GM12873 (cell line): Measurements from ENCODE around the gene DPYSL5.

Experiments used
- CTCF ChIP-seq: IDR thresholded peaks from 2 replicates; pipeline ENCODE4 v1.5.1; 2012; ENCODE audit warnings: low read depth, mild to moderate bottlenecking, moderate library complexity, low read length, control low read depth; ENCODE audit not compliant: insufficient read depth; ENCODE audit errors: missing control alignments

The DPYSL5 gene

GRCh38 chr2:26922405-26923188, 74.7 kb downstream of the DPYSL5 start:
- TF ChIP-seq CTCF = peak; percentile 77

GRCh38 chr2:26924731-26925099, 76.8 kb downstream of the DPYSL5 start:
- TF ChIP-seq CTCF = no peak

DNA sequence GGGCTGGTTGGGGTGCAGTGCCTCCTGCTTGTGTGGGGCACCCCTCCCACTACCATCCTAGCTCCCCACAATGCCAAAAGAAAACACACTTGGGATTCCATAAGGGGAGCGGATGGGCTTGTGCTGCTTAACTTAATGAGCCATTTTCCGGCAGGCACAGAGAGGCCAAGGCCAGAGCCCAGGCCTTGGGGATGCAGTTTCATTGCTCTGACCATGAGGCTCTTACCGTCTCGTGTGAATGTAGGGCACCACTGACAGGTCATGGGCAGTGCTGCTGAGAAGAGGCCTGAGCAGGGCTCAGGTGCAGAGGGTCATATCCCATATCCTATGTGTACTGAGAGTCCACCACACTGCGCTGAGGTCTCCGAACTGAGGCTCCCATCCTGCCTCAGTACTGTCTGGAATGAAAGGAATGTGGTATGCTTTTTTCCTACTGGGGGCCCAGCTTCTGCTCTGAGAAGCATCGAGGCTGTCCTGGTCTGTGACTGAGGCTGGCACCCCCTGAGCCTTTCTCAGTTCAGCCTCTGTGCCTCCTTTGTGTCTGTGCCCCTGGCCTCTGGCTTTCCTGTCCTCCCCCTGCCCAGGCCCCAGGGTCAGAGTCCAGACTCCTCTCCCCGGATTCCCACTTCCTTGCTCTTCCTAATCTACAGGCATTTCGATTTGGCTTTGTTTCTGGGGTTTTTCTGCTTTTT, 77.3 kb downstream of the DPYSL5 start:
- no peak for TF ChIP-seq CTCF

GRCh38 chr2:26927221-26927620, 79.3 kb downstream of the DPYSL5 start:
- no peak for TF ChIP-seq CTCF

GRCh38 chr2:26932974-26933373, 85.0 kb downstream of the DPYSL5 start:
- no peak for TF ChIP-seq CTCF

DNA sequence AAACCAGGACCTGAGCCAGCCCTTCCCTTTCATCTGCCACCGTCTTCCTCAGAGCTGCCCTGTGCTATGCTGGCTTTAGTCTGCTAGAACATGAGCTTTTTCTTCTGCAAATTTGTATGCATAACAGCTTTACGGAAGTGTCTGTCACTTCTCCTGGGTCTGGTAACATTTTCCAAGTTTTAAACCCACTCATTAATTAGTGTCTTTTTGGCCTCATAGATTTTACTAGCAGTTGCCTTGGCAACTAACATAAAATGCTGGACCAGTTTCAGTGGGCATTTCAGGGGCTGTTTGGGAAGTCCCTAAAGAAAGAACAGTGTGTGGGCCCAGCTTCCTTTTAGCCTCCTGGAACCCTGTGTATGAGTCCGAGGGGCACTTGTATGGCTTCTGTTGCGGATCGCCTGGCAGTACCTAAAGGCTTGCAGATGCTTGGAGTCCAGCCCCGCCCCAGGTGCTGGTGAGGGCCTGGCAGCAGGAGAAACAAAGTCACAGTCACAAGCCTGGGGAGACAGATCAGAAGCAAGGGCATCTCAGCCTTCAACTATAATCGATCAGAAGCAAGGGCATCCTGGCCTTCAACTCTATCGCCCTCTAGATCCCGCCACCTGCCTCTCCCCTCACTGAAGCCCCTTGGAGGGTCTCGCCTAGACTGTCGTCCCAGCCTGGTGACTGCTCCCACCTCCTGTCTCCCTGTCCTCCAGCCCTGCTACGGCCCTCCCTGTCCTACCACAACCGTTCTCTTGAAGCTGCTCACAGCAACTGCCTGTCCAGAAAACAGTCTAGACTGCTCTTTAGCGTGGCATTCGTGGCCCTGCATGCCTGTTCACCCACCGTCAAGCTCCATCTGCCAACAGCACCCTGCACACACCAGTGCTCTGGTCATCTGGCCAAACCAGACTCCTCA, 85.8 kb downstream of the DPYSL5 start:
- TF ChIP-seq CTCF = no peak

- TF ChIP-seq CTCF = no peak
These were observed 86.4 kb downstream of the DPYSL5 start for GRCh38 chr2:26934335-26934724.
